COLO668 (cell line): Measurements from ENCODE around the gene TK1.

Experiments
- DNase-seq: peaks from one replicate; lab custom pipeline; 2025; ENCODE audit not compliant: unreplicated experiment; lab: John Stamatoyannopoulos, UW

The TK1 gene

DNA sequence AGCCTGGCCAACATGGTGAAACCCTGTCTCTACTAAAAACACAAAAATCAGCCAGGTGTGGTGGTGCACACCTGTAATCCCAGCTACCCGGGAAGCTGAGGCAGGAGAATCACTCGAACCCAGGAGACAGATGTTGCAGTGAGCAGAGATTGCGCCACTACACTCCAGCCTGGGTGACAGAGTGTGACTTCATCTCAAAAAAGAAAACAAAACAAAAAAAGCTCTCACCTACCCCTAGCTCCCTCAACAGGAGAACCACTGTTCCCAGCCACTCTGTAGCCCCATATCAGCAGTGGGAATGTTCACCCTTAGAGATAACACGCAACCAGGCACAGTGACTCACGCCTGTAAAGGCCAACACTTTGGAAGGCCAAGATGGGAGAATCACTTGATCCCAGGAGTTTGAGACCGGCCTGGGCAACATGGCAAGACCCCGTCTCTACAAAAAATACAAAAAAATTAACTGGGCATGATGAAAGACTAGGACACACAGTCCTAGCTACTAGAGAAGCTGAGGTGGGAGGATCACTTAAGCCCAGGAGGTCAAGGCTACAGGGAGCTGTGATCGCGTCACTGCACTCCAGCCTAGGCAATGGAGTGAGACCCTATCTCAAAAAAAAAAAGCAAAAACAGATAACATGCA lies 50.9 kb downstream of the TK1 start:
- no peak for DNase-seq

GRCh38 chr17:78134899-78135385 lies 51.9 kb downstream of the TK1 start:
- DNase-seq: no peak

GRCh38 chr17:78133971-78134898 lies 52.6 kb downstream of the TK1 start:
- DNase-seq: peak; percentile 60

DNA sequence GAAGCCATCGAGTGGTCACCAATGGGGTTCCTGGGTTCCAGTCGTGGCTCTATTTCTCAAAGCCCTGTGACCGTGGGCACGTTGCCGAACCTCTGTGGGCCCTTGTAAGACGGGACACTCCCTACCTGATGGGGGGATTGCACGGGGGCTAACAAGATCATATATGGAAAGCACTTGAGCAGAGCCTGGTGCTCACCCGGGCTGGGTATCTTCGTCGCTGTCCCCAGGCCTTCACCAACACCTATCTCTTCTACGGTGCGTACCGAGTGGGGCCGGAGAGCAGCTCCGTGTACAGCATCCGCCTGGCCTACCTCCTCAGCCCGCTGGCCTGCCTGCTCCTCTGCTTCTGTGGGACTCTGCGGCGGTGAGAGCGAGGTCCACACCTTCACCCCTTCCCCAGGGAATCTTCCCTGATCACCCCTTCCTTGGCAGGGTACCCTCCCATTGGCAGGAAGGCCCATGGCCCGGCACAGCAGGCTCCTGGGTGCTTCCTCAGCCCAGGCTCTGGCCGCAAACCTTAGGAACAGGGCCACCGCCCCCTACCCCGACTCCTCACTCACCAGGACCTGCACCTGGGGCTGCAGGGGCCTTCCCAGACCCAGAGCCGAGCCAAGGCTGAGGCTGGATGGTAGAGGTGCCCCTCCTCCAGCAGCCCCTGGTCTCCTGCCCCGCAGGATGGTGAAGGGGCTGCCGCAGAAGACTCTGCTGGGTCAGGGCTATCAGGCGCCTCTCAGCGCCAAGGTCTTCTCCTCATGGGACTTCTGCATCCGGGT lies 53.5 kb downstream of the TK1 start:
- DNase-seq: no peak

DNA sequence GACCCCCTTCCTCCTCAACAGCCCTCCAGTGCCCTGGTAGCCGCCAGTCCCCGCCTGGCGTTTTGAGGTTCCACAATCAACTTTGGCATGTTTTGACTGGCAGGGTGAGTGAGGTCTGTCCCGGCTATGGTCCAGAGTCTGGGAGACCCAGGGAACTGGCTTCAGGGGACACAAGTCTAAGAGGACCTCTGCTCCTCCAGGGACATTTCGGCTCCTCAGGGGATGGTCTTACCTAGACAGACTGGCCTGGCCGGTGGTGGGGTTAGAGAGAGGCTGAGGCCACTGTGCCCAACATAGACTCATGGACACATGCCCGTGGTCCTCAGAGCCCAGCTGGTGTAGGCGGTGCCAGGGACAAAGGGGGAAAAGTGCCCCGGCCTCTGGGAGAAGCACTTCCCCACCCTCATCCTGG lies 54.1 kb downstream of the TK1 start:
- no peak for DNase-seq

DNA sequence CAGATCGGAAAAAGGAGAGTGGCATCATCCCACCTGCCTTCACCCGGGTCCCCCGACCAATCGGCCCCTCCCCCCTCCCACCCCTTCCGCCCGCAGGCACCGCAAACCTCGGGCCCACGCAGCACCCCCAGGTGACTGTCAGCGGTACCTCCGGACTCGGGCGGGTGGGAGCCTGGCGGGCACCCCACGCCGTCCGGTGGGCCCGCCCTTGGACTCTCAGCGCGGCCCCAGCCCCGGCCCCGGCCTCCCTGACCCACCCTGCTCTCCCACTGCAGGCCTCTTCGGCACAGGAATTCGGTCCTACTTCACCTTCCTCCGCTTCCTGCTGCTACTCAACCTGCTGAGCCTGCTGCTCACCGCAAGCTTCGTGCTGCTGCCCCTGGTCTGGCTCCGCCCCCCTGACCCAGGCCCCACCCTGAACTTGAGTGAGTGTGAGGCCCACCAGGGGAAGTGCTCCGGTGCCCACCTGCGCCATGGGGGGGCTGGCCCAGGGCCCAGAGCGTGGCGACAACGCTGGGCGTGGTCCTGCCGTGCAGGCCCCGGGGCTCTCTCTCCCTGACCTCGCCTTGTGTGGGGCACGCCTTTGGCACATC lies 54.7 kb downstream of the TK1 start:
- peak; percentile 22 for DNase-seq

GRCh38 chr17:78131172-78132083 lies 55.4 kb downstream of the TK1 start:
- peak; percentile 13 for DNase-seq

GRCh38 chr17:78130437-78131101 lies 56.3 kb downstream of the TK1 start, which contains the start of gene TMC8:
Gene TMC8, plus strand, starts transcription at chr17:78130771. Its CDS starts 818 bp downstream, at chr17:78131589.
- DNase-seq: no peak

DNA sequence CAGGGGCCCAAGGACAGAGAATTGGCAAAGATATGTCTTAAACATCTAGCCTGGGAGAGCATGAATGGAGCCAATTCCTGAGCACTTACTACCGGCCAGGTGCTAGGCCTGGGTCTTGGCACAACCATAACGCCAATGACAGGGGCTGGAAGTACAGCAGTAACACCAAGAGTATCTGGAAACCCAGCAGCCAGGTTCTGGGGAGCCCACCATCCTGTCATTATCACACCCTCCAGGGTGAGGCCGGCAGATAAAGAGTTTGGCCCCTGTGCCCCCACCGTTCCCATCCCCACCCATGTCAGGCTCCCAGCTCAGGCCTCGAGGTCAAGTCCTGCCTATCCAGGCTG lies 56.8 kb downstream of the TK1 start:
- DNase-seq: no peak

- DNase-seq: no peak
These were observed 57.3 kb downstream of the TK1 start for GRCh38 chr17:78129351-78130089.

DNA sequence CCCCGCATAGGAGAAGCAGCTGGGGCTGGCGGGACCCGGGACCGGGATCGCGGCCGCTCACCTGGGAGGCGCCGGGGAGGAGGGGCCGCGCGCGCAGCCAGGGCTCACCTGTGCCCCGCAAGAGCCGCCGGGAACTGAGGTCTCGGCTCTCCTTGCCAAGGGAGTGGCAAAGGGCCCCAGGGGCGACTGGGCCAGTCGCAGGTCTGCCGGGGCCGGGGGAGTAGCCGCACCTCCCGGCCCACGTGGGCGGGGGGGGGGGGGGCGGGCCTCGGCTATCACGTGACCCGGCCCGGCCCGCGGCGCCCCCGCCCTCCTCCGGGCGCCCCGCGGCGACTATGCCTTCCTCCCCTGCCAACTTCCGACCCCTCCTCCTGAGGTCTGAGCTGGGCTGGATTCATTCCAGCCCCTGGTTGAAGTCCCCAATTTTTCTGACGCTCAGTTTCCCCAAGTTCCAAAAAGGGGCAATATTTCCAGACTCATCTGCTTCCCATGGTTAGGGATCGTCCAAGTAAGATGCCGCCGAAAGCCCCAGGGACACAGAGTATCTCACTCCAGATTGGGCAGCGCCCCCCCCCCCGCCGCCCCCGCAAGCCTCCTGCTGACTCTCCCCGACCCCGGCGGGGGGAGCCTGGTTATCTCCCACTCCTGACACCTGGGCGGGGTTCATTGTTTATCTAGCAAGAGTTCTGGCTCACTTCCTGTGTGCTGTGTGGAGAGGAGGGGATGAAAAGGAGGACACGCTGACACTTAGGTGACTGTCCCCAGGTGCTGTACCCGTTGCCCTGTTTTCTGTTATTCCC lies 58.1 kb downstream of the TK1 start, which contains the start of gene TMC6:
Gene TMC6 (minus strand): TSS at position 205 of the 800 bp plus-strand sequence. CDS start 1,923 bp downstream, outside the sequence.
- peak; percentile 46 for DNase-seq

DNA sequence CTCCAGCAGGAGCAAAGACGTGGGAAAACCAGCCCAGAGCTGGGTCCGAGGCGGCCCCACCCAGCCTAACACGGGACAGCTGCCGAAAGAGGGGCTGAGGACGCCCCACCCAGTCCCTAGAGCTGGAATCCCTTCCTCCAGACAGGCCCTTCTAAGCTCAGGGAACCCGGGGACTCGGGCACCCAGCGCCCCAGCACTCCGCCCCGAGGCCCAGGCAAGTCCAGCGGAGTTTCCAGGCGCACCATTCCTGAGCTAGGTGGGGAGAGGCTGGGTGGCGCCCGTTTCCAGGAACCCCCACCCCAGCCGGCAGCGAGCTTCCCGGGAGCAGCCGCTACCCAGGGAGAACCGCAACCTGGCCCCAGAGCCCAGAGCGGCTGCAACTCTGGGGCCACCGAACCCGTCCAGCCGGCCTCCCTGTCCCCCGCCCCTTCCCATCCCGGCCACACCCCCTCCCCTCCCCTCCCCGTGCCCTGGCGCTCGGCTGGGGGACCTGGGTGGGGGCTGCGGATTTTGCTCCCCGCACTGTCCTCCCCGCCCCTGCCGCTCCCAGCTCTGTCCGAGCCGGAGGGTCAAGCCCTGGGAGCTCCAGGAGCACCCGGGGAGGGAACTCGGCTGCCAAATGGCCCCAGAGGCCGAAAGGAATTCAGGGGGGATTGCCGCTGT lies 58.8 kb downstream of the TK1 start:
- peak; percentile 13 for DNase-seq

DNA sequence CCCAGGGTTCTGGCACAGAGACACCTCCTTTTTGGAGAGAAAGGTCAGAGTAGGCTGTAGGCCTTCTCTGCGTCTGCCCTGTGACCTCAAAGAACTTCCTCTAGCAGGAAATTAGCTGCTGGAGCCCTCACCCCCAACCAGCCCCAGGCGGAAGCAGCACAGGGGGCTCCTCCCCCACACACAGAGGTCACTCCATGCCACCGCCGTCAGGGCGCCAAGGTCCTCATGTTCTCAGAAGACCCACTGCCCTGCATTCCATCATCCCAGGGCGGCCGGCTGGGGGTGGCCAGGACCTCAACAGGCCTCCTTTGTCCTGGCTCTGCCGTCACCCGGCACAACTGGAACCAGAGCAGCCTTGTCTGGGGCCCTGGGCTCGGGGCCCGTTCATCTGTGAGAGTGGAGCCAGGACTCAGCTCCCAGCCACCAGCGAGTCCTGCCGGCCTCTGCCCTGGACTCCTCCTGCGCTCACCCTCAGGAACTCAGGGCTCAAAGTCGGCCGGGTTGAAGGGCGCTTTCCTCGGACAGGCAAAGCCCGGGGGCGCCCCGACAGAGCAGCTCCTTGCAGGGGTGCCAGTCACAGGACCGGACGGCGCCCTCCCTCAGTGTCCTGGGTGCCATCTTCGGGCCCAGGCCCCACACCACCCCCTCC lies 59.5 kb downstream of the TK1 start:
- no peak for DNase-seq

DNA sequence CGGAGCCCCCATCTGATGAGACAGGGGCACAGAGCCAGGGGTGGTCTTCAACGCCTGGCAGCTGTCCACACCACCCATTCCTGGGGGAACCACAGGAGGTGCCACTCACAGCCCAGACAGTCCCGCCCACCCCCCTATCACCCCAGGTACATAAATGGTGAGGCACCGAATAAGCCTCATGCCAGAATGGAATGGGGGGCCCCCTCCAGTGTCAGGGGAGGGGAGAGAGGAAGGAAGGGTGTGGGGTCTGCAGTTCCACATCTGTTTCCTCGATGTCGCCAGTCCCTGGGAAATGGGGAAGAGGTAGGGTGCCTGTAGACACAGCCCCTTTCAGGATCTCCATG lies 60.0 kb downstream of the TK1 start:
- DNase-seq: no peak

DNA sequence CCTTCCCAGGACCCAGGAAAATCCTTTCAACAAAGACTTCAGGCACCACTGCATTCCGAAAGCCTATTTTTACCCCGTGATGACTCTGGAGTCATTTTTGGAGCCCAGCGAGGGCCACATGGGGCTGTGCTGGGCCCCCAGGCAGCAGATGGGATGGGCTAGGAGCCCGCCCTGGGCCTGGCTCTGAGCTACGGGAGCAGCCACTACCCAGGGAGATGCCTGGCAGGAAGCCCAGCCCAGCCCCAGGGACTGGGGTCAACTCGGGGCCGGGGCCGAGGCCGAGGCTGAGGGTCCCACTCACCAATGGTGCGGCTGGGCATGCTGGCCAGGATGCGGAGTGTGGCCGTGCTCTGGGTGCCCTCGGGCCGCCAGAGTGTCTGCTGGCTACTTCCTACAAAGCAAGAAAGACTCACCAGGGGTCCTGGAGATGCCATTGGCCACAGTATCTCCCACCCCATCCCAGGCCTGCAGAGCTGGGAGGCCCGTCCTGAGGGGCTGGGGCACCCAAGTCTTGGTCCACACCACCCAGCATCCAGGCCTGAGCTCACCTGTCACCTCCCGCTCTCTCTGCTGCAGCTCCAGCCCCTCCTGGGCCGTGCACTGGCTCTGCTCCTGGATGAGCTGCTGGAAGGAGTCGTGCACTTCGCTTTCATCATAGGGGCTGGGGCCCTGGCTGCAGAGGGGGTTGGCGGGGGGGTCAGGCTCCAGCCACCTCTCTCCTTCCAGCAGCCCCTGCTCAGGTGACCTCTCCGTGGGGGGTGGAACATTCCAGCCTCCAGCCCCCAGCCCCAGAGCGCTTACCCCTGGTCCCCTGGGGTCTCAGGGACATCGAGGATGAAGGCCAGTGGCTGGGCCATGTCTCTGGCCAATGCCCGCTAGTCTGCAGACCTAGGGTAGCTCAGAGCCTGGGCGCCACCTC lies 60.6 kb downstream of the TK1 start:
- no peak for DNase-seq
